ENCODE data around the gene ANKRD13B. TPM values are rescaled to one million over a fixed set of nuclear protein-coding genes. Genes with fewer than 3 reads are reported as not detected.

Gene ANKRD13B
- total and polyA plus RNA-seq, 2 of the 13 experiments (the other 11 are each of a cell fraction or from before 2014, with no cell fraction given): 1.7 to 1.8 TPM

DNA sequence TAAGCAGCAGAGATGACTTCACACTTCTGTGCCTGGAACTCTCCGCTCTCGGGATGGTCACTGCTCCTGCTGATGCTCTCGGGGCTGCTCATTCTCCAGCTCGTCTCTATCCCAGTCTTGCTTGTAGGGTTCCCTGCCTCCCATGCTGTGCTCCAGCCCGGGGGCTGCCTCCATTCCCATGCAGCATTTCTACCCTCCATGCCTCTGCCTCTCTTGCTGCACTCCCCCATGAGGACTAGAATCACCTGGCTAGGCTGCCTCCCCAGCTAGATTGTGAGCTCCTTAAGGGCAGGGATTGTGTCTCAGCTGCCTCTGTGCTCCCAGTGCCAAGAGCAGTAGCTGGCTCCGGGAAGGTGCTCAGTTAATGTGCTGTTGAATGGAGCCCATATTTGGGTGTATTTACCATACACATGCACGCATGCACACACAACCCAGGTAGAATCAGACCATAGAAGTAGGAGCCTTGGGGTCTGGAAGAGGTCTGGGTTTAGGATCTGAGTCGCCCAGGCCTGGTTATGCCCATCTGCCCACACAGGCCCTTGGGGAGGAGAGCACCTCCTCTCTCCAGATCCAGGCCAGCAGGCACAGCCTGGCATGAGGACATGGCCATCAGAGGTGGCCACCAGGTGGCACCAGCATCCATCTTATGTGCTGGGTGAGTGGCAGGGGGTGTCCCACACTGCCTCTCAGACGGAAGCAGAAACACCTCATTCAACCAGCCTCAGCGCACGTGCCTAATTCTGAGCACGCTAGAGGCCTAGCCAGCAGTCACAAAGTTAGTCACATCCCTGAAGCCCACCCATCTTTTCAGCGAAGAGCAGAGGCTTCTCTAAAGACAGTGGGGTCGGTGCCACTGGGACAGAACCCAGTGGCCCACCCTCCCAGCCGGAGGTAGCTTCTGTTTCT lies 12.8 kb upstream of the ANKRD13B start (continued):
- TF ChIP-seq, protein P1, sequence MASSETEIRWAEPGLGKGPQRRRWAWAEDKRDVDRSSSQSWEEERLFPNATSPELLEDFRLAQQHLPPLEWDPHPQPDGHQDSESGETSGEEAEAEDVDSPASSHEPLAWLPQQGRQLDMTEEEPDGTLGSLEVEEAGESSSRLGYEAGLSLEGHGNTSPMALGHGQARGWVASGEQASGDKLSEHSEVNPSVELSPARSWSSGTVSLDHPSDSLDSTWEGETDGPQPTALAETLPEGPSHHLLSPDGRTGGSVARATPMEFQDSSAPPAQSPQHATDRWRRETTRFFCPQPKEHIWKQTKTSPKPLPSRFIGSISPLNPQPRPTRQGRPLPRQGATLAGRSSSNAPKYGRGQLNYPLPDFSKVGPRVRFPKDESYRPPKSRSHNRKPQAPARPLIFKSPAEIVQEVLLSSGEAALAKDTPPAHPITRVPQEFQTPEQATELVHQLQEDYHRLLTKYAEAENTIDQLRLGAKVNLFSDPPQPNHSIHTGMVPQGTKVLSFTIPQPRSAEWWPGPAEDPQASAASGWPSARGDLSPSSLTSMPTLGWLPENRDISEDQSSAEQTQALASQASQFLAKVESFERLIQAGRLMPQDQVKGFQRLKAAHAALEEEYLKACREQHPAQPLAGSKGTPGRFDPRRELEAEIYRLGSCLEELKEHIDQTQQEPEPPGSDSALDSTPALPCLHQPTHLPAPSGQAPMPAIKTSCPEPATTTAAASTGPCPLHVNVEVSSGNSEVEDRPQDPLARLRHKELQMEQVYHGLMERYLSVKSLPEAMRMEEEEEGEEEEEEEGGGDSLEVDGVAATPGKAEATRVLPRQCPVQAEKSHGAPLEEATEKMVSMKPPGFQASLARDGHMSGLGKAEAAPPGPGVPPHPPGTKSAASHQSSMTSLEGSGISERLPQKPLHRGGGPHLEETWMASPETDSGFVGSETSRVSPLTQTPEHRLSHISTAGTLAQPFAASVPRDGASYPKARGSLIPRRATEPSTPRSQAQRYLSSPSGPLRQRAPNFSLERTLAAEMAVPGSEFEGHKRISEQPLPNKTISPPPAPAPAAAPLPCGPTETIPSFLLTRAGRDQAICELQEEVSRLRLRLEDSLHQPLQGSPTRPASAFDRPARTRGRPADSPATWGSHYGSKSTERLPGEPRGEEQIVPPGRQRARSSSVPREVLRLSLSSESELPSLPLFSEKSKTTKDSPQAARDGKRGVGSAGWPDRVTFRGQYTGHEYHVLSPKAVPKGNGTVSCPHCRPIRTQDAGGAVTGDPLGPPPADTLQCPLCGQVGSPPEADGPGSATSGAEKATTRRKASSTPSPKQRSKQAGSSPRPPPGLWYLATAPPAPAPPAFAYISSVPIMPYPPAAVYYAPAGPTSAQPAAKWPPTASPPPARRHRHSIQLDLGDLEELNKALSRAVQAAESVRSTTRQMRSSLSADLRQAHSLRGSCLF (CRISPR knock-in tag; IDR thresholded peaks at IDR 0.05; ENCODE audit: borderline replicate concordance): no peak
- no peak for TF ChIP-seq ZNF713 (CRISPR knock-in tag; IDR thresholded peaks at IDR 0.05)
- peak; percentile 26; the same call in 1 of the 2 replicates for TF ChIP-seq AHR (CRISPR knock-in tag; IDR thresholded peaks at IDR 0.05)
- TF ChIP-seq ZNF263 (CRISPR knock-in tag; IDR thresholded peaks at IDR 0.05): 0 out of 2 replicates have a peak, but pooled peaks have one; percentile 25
- no peak for TF ChIP-seq NONO (IDR thresholded peaks at IDR 0.05)
- no peak for TF ChIP-seq NONO (CRISPR knock-in tag; conservative IDR thresholded peaks at IDR 0.05)
- 0 out of 2 replicates have a peak, but pooled peaks have one; percentile 47 for TF ChIP-seq MEIS2 (CRISPR knock-in tag; IDR thresholded peaks at IDR 0.05)
- TF ChIP-seq RBFOX2 (IDR thresholded peaks at IDR 0.05; ENCODE audit: low read depth, low read length): no peak

All from HepG2 (cell line).